IMR-90 (cell line): ENCODE results near the gene SIPA1. TPM values are rescaled to one million over a fixed set of nuclear protein-coding genes. Genes with fewer than 3 reads are reported as not detected.
A peak's percentile ranks its signal among the peaks of the same experiment; 100 is the strongest.

ENCODE experiments used
- ATAC-seq: fragments of 200-7000 bp; cut with Tn5 transposase; 2 replicates; pipeline ENCODE4 v1.9.1; 2020; ENCODE audit warnings: low read depth, mild to moderate bottlenecking, moderate library complexity
- BruUV-seq: library from RNA; stranded (reverse); fragments of 400-500 nt; replicated peaks from 2 replicates; lab custom pipeline; 2021; lab: Mats Ljungman, UMichigan
- CTCF ChIA-PET: fragments of 300-600 bp; formaldehyde crosslinking; extraction: SDS; loops from one replicate; lab custom pipeline; 2021; ENCODE audit warnings: antibody characterized with exemption; lab: Yijun Ruan, JAX
- POLR2A ChIA-PET: fragments of 300-600 bp; sonication (Branson Sonifier 250); formaldehyde crosslinking; loops from one replicate; lab custom pipeline; 2022; ENCODE audit warnings: antibody characterized with exemption; ENCODE audit not compliant: unreplicated experiment; lab: Charles Lee
- DNase-seq: peaks from one replicate; pipeline ENCODE4 v3.0.0; 2013
- H2AFZ ChIP-seq: replicated peaks from 2 replicates; pipeline ENCODE3; 2013; ENCODE audit warnings: low read length, mild to moderate bottlenecking; ENCODE audit not compliant: poor library complexity
- H2AK5ac ChIP-seq: 2 replicates; pipeline ENCODE4 v1.6.1; 2013; ENCODE audit warnings: low read depth, low read length, inconsistent platforms
- H2AK9ac ChIP-seq: replicated peaks from 2 replicates; pipeline ENCODE3; 2013; ENCODE audit warnings: mild to moderate bottlenecking, low read depth, low read length, moderate library complexity; ENCODE audit not compliant: poor library complexity
- H2BK120ac ChIP-seq: 2 replicates; pipeline ENCODE4 v1.6.1; 2013; ENCODE audit warnings: low read depth, low read length, inconsistent platforms
- H2BK15ac ChIP-seq: 3 replicates; pipeline ENCODE4 v1.6.1; 2013; ENCODE audit warnings: low read depth, low read length, inconsistent platforms
- H2BK20ac ChIP-seq: 2 replicates; pipeline ENCODE4 v1.6.1; 2013; ENCODE audit warnings: low read depth, mild to moderate bottlenecking, inconsistent platforms, low read length, moderate library complexity
- H2BK5ac ChIP-seq: 2 replicates; pipeline ENCODE4 v1.6.1; 2013; ENCODE audit warnings: mild to moderate bottlenecking, low read depth, low read length, inconsistent platforms; ENCODE audit not compliant: poor library complexity, severe bottlenecking
- H3K14ac ChIP-seq: replicated peaks from 2 replicates; pipeline ENCODE4 v1.6.1; 2013; ENCODE audit warnings: low read depth, low read length, inconsistent platforms
- H3K18ac ChIP-seq: 2 replicates; pipeline ENCODE4 v1.6.1; 2013; ENCODE audit warnings: low read depth, low read length, control low read depth
- H3K23ac ChIP-seq: 2 replicates; pipeline ENCODE4 v1.6.1; 2013; ENCODE audit warnings: low read depth, low read length, inconsistent platforms
- H3K27ac ChIP-seq: 2 replicates; pipeline ENCODE4 v1.5.1; 2013; ENCODE audit warnings: mild to moderate bottlenecking, control low read depth, low read length; ENCODE audit not compliant: insufficient read depth
- H3K27me3 ChIP-seq: 2 replicates; pipeline ENCODE4 v1.6.1; 2013; ENCODE audit warnings: low read length; ENCODE audit not compliant: control insufficient read depth, insufficient read depth
- H3K36me3 ChIP-seq: 2 replicates; pipeline ENCODE4 v1.6.1; 2013; ENCODE audit warnings: low read length, mixed read lengths; ENCODE audit not compliant: control insufficient read depth, insufficient read depth
- H3K4ac ChIP-seq: 2 replicates; pipeline ENCODE4 v1.6.1; 2013; ENCODE audit warnings: low read depth, low read length, inconsistent platforms
- H3K4me1 ChIP-seq: 2 replicates; pipeline ENCODE4 v1.6.1; 2013; ENCODE audit warnings: low read length, mixed read lengths; ENCODE audit not compliant: control insufficient read depth, insufficient read depth
- H3K4me2 ChIP-seq: 2 replicates; pipeline ENCODE4 v1.6.1; 2013; ENCODE audit warnings: low read depth, mild to moderate bottlenecking, control low read depth, low read length, moderate library complexity
- H3K4me3 ChIP-seq: 2 replicates; pipeline ENCODE4 v1.5.1; 2013; ENCODE audit warnings: low read depth, mild to moderate bottlenecking, control low read depth, low read length, moderate library complexity; ENCODE audit not compliant: insufficient read depth
- H3K56ac ChIP-seq: 2 replicates; pipeline ENCODE4 v1.6.1; 2013; ENCODE audit warnings: low read length, inconsistent platforms; ENCODE audit not compliant: insufficient read depth; ENCODE audit errors: extremely low read depth
- H3K79me1 ChIP-seq, 2 experiments: 2 replicates each; pipeline ENCODE4 v1.6.1; 2013; ENCODE audit warnings: low read length in 2 of 2, inconsistent platforms in 1 of 2, low read depth in 1 of 2
- H3K9ac ChIP-seq: 2 replicates; pipeline ENCODE4 v1.6.1; 2013; ENCODE audit warnings: low read depth, low read length, control low read depth
- H3K9me1 ChIP-seq: 2 replicates; pipeline ENCODE4 v1.6.1; 2013; ENCODE audit warnings: low read length, inconsistent platforms; ENCODE audit not compliant: insufficient read depth
- H3K9me3 ChIP-seq: 2 replicates; pipeline ENCODE4 v1.6.1; 2013; ENCODE audit warnings: low read length; ENCODE audit not compliant: control insufficient read depth, insufficient read depth
- H4K20me1 ChIP-seq: 2 replicates; pipeline ENCODE4 v1.6.1; 2013; ENCODE audit warnings: low read length, inconsistent platforms; ENCODE audit not compliant: insufficient read depth
- H4K5ac ChIP-seq: 2 replicates; pipeline ENCODE4 v1.6.1; 2013; ENCODE audit warnings: mild to moderate bottlenecking, low read depth, low read length, control low read depth
- H4K8ac ChIP-seq, 2 experiments: 2 replicates each; pipeline ENCODE4 v1.6.1; 2013; ENCODE audit warnings: low read depth in 2 of 2, low read length in 2 of 2, control low read depth in 1 of 2, inconsistent platforms in 1 of 2
- H4K91ac ChIP-seq: 2 replicates; pipeline ENCODE4 v1.6.1; 2013; ENCODE audit warnings: low read depth, low read length, inconsistent platforms; ENCODE audit not compliant: insufficient read depth
- BHLHE40 ChIP-seq: fragments of 150-350 bp; IDR thresholded peaks from 2 replicates; pipeline ENCODE4 v1.6.1; 2016; ENCODE audit warnings: mild to moderate bottlenecking, low read depth, low read length
- CEBPB ChIP-seq: IDR thresholded peaks from 2 replicates; pipeline ENCODE4 v1.6.1; 2012; ENCODE audit warnings: low read depth, low read length, improper control_type of control experiment
- CHD1 ChIP-seq: IDR thresholded peaks from 2 replicates; pipeline ENCODE4 v1.6.1; 2012; ENCODE audit warnings: low read depth, low read length, improper control_type of control experiment
- FOS ChIP-seq: fragments of 150-350 bp; IDR thresholded peaks from 2 replicates; pipeline ENCODE4 v1.6.1; 2016; ENCODE audit warnings: low read depth, low read length
- MAZ ChIP-seq: IDR thresholded peaks from 2 replicates; pipeline ENCODE4 v1.6.1; 2012; ENCODE audit warnings: low read depth, mild to moderate bottlenecking, low read length, improper control_type of control experiment, moderate library complexity, borderline replicate concordance
- NFE2L2 ChIP-seq: fragments of 150-350 bp; IDR thresholded peaks from 2 replicates; pipeline ENCODE4 v1.6.1; 2016; ENCODE audit warnings: low read depth, mild to moderate bottlenecking, low read length
- POLR2A ChIP-seq: IDR thresholded peaks from 2 replicates; pipeline ENCODE4 v1.6.1; 2012; ENCODE audit warnings: mild to moderate bottlenecking, low read depth, low read length
- RAD21 ChIP-seq: IDR thresholded peaks from 2 replicates; pipeline ENCODE4 v1.6.1; 2012; ENCODE audit warnings: low read length, improper control_type of control experiment
- RCOR1 ChIP-seq: IDR thresholded peaks from 2 replicates; pipeline ENCODE4 v1.6.1; 2012; ENCODE audit warnings: mild to moderate bottlenecking, low read length, improper control_type of control experiment; ENCODE audit not compliant: insufficient replicate concordance
- RFX5 ChIP-seq: IDR thresholded peaks from 2 replicates; pipeline ENCODE4 v1.8.0; 2012; ENCODE audit warnings: low read depth, mild to moderate bottlenecking, low read length, moderate library complexity
- SMC3 ChIP-seq: fragments of 150-350 bp; IDR thresholded peaks from 2 replicates; pipeline ENCODE4 v1.6.1; 2016; ENCODE audit warnings: low read depth, mild to moderate bottlenecking, antibody characterized with exemption, low read length, moderate library complexity
- WGBS, 2 experiments: methylation state at CpG; one replicate each; pipeline versions ENCODE4 v1.1.5 to v1.1.7; 2013; ENCODE audit warnings: missing lambda C conversion rate in 2 of 2; ENCODE audit not compliant: insufficient read length in 1 of 2; ENCODE audit errors: extremely low coverage in 2 of 2; 5-methylcytosine and 5-hydroxymethylcytosine counted together
- dilution Hi-C: fragments of 300-500 bp; cut with HindIII; formaldehyde crosslinking; loops from one replicate; pipeline ENCODE4 v1.14.3; 2018; ENCODE audit warnings: low sequenced_read_pairs; ENCODE audit not compliant: unreplicated experiment
- in situ Hi-C: fragments of 300-500 bp; cut with MboI; formaldehyde crosslinking; loops from 3 replicates; pipeline ENCODE4 v1.14.3; 2019; ENCODE audit warnings: low sequenced_read_pairs, inconsistent platforms, mixed read lengths
- intact Hi-C: fragments of 100-400 bp; cut with micrococcal nuclease; formaldehyde crosslinking; loops from 2 replicates; pipeline ENCODE4 v1.10.0; 2022
- polyA plus RNA-seq, 3 experiments: library from polyadenylated mRNA; depleted of rRNA; stranded (reverse); fragments of >200 nt; gene quantifications; 2 replicates each; pipeline ENCODE4 v1.2.3, GENCODE V29; 2012; ENCODE audit warnings: low replicate concordance in 1 of 3
- total RNA-seq: library from RNA; depleted of rRNA; stranded (reverse); fragments of >200 nt; gene quantifications from 2 replicates; pipeline ENCODE4 v1.2.3, GENCODE V29; 2012
- TF ChIP-seq, protein P1 (sequence below): conservative IDR thresholded peaks from 2 replicates; pipeline ENCODE4 v1.5.1; 2012; ENCODE audit warnings: mild to moderate bottlenecking, low read depth, low read length, improper control_type of control experiment
- TF ChIP-seq, protein P2 (sequence below): fragments of 150-350 bp; IDR thresholded peaks from 2 replicates; pipeline ENCODE4 v1.6.1; 2017; ENCODE audit warnings: mild to moderate bottlenecking, antibody characterized with exemption, low read length, low read depth
- TF ChIP-seq, protein P3 (sequence below): fragments of 150-350 bp; IDR thresholded peaks from 2 replicates; pipeline ENCODE4 v1.6.1; 2016; ENCODE audit warnings: low read depth, mild to moderate bottlenecking, low read length, moderate library complexity, borderline replicate concordance

The SIPA1 gene
- total and polyA plus RNA-seq, 2 of the 4 experiments (the other 2 are of a cell fraction) = 10.6 to 39.7 TPM

DNA sequence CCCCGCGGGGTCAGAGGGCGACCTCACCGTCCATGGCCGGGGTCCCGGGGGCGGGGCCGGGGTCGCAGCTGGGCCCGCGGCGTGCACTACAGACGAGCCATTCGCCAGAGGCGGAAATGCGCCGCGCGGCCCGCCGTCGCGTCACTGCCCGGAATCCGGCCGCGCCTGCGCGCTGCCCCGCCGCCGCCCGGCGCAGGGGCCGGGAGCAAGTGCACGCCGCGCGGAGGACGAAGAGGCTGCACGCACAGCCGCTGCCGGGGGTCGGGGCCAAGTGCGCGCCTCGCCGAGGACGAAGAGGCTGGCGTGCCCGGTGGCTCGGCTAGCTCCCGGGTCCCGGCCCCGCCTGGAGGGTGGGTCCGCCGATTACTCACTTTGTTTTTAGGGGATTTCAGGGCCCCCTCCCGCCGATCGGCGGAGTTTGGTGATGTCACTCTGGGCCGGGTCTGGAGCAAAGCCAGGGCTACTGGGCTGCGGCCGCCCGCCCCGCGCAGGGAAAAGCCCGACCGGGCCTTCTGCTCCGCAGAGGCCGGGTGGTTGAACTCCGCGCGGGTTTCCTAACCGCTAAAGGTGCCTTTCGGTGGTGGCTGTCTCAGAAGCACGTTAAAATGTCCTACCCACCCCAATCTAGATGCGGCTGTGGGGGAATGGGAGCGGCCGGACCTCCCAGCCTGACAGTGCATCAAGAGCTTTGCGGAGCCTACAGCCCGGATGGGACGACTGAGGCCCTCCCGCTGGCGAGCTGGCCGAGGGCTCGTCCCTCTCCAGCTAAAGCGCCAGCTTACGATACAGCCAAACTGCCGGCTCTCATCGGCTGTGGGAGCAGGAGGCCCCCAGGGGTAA lies 25.1 kb downstream of the SIPA1 start, which contains the start of gene RELA:
TSS of gene RELA (minus strand) at position 118 of the 840 bp plus-strand sequence. CDS start at position 34, 84 bp downstream.
- peak within 1 kb of the TSS; percentile 98 for H2AFZ ChIP-seq
- dilution Hi-C loops = no loop called here
- CTCF ChIA-PET = interaction anchor here (1.4 kb wide), 1 partner anchor 25 kb away, joined by 5 read pairs; the partner anchor contains the start of gene SIPA1
- TF ChIP-seq, protein P1, sequence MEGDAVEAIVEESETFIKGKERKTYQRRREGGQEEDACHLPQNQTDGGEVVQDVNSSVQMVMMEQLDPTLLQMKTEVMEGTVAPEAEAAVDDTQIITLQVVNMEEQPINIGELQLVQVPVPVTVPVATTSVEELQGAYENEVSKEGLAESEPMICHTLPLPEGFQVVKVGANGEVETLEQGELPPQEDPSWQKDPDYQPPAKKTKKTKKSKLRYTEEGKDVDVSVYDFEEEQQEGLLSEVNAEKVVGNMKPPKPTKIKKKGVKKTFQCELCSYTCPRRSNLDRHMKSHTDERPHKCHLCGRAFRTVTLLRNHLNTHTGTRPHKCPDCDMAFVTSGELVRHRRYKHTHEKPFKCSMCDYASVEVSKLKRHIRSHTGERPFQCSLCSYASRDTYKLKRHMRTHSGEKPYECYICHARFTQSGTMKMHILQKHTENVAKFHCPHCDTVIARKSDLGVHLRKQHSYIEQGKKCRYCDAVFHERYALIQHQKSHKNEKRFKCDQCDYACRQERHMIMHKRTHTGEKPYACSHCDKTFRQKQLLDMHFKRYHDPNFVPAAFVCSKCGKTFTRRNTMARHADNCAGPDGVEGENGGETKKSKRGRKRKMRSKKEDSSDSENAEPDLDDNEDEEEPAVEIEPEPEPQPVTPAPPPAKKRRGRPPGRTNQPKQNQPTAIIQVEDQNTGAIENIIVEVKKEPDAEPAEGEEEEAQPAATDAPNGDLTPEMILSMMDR = no peak
- TF ChIP-seq MAZ (peak; percentile 90), POLR2A (peak; percentile 83), NFE2L2 (no peak), CHD1 (no peak), BHLHE40 (no peak), RAD21 (no peak), CEBPB (no peak), RCOR1 (no peak), RFX5 (no peak), FOS (peak; percentile 28; the same call in 1 of the 2 replicates), SMC3 (no peak)
- TF ChIP-seq, protein P2, sequence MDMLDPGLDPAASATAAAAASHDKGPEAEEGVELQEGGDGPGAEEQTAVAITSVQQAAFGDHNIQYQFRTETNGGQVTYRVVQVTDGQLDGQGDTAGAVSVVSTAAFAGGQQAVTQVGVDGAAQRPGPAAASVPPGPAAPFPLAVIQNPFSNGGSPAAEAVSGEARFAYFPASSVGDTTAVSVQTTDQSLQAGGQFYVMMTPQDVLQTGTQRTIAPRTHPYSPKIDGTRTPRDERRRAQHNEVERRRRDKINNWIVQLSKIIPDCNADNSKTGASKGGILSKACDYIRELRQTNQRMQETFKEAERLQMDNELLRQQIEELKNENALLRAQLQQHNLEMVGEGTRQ = no peak
- TF ChIP-seq, protein P3, sequence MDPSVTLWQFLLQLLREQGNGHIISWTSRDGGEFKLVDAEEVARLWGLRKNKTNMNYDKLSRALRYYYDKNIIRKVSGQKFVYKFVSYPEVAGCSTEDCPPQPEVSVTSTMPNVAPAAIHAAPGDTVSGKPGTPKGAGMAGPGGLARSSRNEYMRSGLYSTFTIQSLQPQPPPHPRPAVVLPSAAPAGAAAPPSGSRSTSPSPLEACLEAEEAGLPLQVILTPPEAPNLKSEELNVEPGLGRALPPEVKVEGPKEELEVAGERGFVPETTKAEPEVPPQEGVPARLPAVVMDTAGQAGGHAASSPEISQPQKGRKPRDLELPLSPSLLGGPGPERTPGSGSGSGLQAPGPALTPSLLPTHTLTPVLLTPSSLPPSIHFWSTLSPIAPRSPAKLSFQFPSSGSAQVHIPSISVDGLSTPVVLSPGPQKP = no peak

More for the DNA sequence above, 25.1 kb downstream of the SIPA1 start, which contains the start of gene RELA:
- Histone ChIP-seq H3K4ac (peak within 1 kb of the TSS; percentile 98), H2BK120ac (peak within 1 kb of the TSS; percentile 78), H2AK5ac (peak within 1 kb of the TSS; percentile 90), H3K4me2 (peak within 1 kb of the TSS; percentile 98), H3K23ac (peak within 1 kb of the TSS; percentile 98), H3K79me1 (peaks cover 18 to 42% of the 10 kb centered on the region in 2 experiments; a peak in 3 of 4 replicates), H3K27me3 (no peaks in the 10 kb centered on the region), H2BK5ac (peak within 1 kb of the TSS; percentile 91), H4K91ac (peak within 1 kb of the TSS; percentile 93), H3K4me3 (peak within 1 kb of the TSS; percentile 92), H3K9me3 (no peaks in the 10 kb centered on the region), H3K56ac (peak within 1 kb of the TSS; percentile 92), H3K27ac (peak within 1 kb of the TSS; percentile 91), H2BK20ac (no peak within 1 kb of the TSS), H3K14ac (peak within 1 kb of the TSS; percentile 99), H3K18ac (peak within 1 kb of the TSS; percentile 71), H4K20me1 (peaks cover 13% of the 10 kb centered on the region; the same call in 1 of the 2 replicates), H3K9me1 (no peaks in the 10 kb centered on the region), H3K9ac (peak within 1 kb of the TSS; percentile 96), H3K36me3 (peaks cover 33% of the 10 kb centered on the region), H3K4me1 (peaks cover 7% of the 10 kb centered on the region), H4K8ac (peak within 1 kb of the TSS; percentile 72 to 94), H4K5ac (peak within 1 kb of the TSS; percentile 85), H2AK9ac (peak within 1 kb of the TSS; percentile 93), H2BK15ac (no peak within 1 kb of the TSS)
- ATAC-seq (peak; percentile 93), DNase-seq (peak; percentile 93)
- 0% methylated on average over 48 of the region's 91 CpGs; no CpG with 5 or more reads in 1 of the 2 experiments for WGBS, 2 experiments
- POLR2A ChIA-PET = interaction anchor here (0.5 to 1.0 kb wide), 3 partner anchors 10 to 369 kb away, joined by 3 to 17 read pairs (median 7); no protein-coding TSS in a partner anchor
- in situ Hi-C loops = no loop called here
- intact Hi-C loops = no loop called here
- BruUV-seq = no TSS peak
